Right hindlimb (tissue), 1 donor: ENCODE results near the gene CLSTN2.
A peak's percentile ranks its signal among the peaks of the same experiment; 100 is the strongest.

Experiments used
- DNase-seq: peaks from one replicate; pipeline ENCODE4 v3.0.0-alpha.2; 2018

CLSTN2 gene

DNA sequence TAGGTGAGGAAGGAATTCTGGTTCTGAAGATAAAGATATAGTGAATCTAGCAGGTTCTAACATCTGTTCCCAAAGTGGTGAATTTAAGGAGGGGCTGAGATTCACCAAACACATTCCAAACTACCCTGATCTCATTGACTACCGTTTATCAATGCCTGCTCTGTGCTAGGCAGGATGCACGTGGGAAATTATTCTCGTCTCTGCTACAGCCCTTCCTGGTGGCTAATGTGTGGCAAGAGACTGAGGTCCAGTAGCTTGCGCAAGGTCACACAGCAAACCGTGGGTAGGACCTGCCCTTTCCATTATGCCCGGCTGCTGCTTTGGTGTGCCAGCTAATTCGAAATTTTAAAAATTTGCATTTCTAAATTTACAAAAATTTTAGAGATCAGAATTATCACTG, 533.4 kb downstream of the CLSTN2 start:
- DNase-seq, result no peak

GRCh38 chr3:140469491-140469890, 534.5 kb downstream of the CLSTN2 start:
- DNase-seq, result no peak

- no peak for DNase-seq
Measured at GRCh38 chr3:140470211-140470610, 535.2 kb downstream of the CLSTN2 start.

DNA sequence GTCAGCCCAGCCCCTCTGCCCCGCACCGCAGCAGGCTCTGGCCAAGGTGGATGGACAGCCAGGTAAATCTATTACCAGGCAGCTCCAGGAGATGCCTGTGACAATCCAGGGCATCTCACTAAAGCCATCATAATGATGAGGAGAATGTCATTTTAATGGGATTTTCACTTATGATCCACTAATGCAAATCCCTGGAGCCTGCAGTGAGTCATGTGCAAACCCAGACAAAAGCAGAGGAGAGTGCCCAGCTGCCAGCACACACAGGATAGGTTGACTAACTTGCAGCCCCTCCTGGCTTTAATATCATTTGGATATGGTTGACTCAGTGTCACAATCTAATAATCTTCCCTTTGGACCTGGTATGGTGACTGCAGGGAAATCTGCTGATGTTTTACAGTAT, 536.0 kb downstream of the CLSTN2 start:
- no peak for DNase-seq

- no peak for DNase-seq
Measured at GRCh38 chr3:140472306-140473020, 537.5 kb downstream of the CLSTN2 start.

GRCh38 chr3:140487566-140487965, 552.6 kb downstream of the CLSTN2 start:
- no peak for DNase-seq

DNA sequence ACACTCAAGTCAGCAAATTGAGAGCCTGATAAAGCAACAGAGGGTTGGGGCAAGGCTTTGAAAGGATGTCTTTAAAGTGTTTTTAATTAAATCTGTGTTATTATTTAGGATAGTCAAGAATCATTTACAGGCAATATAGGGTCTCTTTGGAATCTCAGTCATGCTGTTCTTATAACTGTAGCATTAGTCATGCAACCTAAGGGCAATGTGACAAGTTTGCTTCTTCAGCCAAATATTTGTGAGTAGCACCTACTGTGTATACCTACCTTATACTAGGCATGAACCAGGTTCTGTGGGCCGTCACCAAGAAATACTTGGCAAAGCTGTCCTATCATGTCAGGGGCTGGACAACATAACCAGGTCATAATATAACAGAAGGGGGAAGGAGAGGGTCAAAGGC, 558.3 kb downstream of the CLSTN2 start:
- DNase-seq, result no peak

GRCh38 chr3:140494970-140495369, 560.0 kb downstream of the CLSTN2 start:
- DNase-seq, result no peak

- DNase-seq, result no peak
Measured at GRCh38 chr3:140497331-140497730, 562.3 kb downstream of the CLSTN2 start.

GRCh38 chr3:140499114-140499757, 564.3 kb downstream of the CLSTN2 start:
- DNase-seq, result no peak

GRCh38 chr3:140500473-140500872, 565.5 kb downstream of the CLSTN2 start:
- no peak for DNase-seq

- no peak for DNase-seq
Measured at GRCh38 chr3:140501061-140501769, 566.2 kb downstream of the CLSTN2 start.

DNA sequence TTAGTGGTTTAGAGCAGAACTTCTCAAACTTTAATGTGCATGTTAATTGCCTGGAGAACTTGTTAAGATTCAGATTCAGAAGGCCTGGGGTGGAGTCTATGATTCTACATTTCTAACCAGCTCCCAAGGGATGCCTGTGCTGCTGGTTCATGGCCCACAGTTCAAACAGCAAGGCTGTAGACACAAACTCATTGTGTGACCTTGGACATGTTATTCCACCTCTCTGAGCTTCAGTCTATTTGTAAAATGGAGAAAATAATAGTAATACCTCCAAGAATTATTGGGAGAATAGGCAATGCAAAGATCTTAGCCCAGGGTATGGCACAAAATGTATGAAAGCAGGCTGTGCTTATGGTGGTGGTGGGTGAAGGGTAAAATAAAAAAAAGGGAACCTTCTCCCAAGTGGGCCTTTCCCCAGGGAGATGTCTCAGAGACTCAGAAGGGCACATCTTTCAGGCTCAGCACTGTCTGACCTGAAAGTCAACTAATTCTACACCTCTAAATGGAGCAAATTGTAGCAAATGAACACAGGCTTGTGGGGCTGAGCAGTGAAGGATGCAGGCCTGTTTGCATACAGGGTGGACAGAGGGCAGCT, 566.9 kb downstream of the CLSTN2 start:
- DNase-seq, result no peak

DNA sequence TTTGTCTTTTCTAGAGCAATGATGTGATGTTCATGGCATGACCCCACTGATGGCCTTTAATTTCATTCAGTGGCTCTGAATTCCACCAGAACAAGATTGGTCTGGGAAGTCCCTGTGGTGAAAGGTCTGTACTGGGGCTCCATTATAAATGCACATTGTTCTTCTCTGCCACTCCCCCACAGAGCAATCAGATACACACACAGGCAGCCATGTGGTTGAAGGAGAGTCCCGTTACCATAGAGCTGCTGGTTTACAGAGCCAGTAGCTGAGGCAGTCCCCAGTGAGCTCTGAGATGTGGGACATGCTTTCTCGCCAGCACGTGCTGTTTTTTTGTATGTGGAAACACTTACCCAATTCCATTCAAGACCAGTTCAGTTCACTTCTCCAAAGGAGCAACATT, 570.2 kb downstream of the CLSTN2 start:
- peak; percentile 27 for DNase-seq

DNA sequence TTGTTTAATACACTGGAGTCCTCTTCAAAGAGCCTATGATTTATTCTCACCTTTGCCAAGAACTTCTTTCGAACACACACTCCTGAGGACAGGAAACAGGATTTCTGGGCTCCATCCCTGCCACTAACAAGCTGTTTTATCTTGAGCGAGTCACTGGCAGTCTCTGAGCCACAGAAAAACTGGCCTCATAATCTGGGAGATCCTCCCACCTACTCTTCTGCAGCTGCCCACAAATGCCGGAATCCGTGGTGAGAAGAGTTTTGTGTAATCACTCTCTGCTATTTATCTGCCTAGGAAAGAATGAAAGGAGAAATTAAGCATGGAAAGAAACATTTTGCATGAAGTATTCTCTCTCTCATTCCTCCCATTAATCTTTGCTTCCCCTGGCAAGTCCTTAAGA, 570.9 kb downstream of the CLSTN2 start:
- no peak for DNase-seq

- no peak for DNase-seq
Measured at GRCh38 chr3:140508550-140508949, 573.6 kb downstream of the CLSTN2 start.

- DNase-seq, result no peak
Measured at GRCh38 chr3:140509534-140509933, 574.5 kb downstream of the CLSTN2 start.

GRCh38 chr3:140510303-140510861, 575.4 kb downstream of the CLSTN2 start:
- DNase-seq, result no peak

DNA sequence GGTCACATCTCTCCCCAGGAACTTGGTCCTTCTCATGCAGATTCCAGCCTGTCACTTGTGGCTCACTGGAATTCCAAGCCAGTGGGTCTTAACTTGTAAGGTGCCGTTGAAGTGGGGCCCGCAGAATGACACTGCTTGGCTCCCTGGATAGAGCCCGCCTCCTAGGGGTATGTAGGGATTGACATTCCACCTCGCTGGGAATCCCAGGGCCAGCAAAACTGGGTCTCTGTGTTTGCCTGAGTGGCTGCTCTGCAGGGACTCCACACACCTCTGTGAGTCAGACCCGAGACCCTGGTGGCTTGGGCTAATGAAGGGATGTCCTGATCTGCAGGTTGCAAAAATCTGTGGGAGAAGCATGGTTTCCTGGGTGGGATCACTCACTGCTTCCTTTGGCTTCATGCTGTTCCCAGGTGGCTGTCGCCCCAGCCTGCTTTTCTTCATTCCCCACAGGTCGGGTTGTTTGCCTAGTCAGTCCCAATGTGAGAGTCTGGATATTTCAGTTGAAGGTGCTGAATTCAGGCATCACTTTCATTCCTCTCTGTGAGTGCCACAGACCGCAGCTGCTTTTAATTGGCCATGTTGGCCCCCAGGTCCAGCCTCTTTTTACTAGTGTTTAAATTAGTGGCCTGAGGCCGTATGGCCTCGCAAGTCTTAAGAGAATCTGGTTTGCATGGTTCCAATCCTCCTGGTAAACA, 586.9 kb downstream of the CLSTN2 start:
- no peak for DNase-seq

DNA sequence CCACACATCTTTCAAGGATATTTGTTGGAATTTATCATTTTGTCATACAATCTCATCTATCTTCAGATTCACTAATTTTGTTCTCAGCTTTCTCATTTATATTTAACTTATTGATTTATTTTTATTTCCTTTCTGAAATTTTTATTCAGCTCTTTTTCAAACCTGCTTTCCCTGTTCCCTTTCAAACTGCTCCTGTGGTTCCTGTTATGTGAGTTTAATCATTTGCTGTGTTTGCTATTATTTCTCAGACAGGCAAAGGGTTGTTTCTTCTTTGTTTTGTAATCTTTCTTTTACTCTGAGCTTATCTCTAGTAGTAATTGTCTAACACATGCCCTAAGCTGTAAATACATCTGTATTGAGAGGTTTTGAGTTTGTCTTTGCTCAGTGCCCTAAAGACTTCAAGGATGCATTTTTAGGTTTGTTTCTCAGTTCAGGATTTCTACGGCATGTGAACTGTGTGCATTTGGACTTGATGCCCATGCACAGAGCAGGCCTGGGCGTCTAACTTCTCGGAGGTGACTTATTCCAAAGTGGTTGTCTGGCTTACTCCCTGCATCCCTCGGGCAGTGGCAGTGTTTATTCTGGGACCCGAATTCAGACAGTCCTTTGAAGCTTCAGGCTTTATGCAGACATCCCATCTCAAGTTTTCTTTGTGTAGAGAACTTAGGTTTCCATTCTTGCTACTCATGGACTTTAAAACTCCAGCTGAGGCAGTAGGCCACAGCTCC, 587.8 kb downstream of the CLSTN2 start:
- no peak for DNase-seq

- DNase-seq, result no peak
Measured at GRCh38 chr3:140523600-140523999, 588.6 kb downstream of the CLSTN2 start.

DNA sequence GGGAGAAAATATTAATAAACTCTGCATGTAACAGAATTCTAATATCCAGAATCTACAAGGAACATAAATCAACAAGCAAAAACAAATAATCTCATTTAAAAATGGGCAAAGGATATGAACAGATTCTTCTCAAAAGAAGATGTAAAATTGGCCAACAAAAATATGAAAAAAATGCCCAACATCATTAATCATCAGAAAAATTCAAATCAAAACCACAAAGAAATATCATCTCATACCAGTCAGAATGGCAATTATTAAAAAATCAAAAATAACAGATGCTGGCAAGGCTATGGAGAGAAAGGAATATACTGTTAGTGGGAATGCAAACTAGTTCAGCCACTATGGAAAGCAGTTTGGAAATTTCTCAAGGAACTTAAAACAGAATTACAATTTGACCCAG, 592.2 kb downstream of the CLSTN2 start:
- no peak for DNase-seq
